T1000 (cell line): ENCODE data around the gene EFCAB6.

Source experiments
- DNase-seq: peaks from one replicate; lab custom pipeline; 2025; ENCODE audit warnings: mixed read lengths; lab: John Stamatoyannopoulos, UW

EFCAB6 gene

DNA sequence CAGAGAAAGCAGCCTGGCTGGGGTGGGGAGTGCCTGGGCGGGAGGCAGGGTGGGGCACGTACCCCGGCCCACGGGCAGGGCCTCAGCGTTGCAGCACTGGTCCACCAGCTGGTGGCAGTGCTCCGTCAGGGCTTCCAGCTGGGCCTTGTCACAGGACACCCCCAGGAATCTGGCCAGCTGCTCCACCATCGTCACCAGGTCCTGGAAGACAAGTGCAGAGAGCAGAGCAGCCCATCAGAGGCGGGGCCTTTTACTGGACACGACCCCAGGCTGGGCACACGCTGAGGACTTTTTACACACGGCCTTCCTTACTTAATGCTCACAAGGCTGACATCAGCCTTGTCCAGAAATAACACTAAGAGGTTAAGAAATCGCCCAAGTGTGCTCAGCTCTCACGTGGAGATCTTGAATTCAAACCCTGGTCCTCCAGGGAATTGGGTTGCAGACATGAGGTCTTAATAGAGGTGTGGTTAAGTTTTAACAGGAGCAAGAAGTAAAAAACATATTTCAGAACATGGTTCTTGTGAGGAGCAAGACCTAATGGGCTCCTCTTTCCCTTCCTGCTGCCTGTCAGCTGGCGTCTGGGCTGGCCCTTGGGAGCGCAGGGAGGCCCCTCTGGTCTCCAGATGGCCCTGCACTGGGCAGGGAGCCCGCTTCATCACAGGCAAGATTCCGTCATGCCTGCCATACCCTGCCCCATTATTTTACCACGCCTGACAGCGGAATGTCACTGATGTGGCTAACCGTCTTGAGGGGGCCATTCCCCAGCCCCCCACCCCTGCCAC, 17.1 kb upstream of the EFCAB6 start:
- DNase-seq: no peak

DNA sequence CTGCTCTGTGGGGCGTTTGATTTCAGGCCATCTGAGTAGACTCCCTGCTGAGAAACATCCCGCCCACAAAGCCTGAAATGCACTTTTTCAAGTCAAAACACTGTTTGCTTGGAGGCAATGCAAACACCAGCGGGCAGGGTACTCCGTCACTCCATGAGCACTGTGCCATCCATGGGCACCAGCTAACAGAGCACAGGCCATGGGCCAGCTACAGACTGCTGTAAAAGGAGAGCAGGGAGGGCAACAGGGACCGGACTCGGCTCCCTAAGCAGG, 16.6 kb upstream of the EFCAB6 start:
- DNase-seq: no peak

DNA sequence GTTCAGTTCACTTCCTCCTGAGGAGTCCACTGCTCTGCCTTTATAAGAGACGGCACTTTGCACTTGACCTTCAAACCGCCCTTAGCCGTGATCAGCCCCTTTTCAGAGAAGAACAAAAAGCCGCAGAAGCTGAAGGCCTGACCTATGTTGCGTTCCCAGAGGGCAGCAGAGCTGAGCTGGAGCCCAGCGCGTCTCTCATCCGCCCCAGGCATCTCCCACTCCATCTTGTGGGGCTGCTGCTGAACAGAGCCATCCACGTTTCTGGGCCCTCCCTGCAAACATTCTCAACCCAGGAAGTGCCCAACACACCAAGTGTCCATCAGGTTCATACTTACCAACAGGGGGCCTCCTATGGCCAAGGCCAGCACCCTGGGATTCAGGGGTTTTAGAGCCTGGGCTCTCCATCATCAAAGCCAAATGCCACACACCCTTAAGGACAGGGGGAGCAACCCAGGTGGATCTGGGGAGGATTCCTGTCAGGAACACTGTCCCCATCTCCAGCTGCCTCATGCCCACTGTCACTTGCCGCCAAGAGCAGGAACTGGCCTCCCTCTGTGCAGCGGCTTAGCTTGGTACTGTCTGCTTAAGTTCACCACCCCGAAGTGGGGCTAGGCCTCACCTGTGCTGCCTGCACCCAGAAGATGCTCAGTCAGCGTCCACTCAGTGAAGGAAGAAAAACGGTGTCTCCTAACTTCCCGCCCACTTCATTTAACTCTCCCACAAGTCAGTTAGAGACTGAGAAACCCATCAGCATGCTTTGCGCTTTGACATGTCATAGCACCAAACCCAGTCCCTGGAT, 16.0 kb upstream of the EFCAB6 start:
- no peak for DNase-seq

DNA sequence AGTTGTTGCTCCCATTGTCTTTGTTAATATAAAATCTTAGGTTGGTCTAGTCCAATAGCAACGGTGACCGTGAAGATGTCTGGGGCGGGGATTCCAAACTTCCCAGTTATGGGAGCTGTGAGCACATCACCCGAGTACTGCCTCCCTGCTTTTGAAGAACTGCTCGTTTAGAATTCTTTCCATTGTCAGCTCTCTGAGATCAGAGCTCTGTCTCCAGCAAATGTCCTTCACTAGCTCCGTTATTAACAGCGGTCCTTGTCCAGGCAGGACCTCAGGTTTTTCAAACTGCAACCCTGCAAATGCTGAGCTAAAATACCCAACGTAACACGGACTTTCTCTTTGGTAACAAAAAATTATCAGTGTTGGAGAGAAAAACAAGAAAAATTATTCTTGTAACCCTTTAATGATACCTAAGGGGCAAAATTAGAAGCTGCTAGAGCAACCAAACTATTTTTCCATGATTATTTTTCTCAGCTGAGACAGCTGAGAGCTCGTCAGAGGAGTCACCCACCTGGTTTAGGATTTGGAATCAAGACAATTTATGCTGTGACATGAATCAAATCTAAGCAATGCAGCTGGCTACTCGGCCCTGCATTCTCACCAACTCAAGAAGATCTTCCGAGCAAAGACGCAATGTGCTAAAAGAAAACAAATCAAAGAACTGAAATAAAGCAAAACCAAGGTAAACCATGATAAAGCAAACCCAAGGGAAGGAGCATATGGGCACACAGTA, 15.1 kb upstream of the EFCAB6 start:
- no peak for DNase-seq

DNA sequence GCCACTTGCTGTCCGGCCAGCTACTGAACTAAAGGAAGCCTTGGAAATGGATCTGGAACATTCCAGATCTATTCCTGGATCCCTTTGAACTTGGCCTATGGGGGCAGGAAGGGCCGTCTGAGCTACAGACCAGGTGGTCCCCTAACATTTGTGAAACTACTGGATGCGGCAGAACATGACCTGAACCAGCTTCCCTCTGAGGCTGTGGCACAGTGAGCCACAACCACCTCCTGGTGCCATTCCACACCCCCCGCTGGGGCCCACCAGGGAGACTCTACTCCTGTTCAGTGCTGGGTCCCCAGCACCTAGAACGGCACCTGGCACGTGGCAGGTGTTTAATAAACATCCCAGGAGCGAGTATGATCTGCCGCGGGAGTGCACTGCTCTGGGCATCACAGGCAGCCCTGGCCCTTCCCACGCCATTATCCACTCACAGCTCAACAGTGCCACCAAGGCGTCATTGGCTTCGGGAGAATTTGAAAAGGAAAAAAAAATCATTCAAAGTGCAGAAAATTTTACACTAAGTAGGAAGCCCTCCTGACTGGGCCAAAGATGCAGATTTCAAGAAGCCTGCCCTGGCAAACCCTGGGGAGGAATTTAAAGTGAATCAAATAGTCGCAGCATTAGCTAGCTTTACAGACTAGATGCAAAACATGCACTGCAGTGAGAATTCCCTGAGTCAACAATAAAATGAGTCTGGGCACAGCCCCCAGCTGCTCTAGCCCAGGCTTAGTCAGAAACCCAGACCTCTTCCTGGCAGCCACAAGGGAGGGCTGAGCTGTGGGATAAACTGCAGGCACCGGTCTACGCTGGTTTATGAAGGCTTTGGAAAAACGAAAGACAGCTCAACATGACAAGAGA, 14.3 kb upstream of the EFCAB6 start:
- no peak for DNase-seq

DNA sequence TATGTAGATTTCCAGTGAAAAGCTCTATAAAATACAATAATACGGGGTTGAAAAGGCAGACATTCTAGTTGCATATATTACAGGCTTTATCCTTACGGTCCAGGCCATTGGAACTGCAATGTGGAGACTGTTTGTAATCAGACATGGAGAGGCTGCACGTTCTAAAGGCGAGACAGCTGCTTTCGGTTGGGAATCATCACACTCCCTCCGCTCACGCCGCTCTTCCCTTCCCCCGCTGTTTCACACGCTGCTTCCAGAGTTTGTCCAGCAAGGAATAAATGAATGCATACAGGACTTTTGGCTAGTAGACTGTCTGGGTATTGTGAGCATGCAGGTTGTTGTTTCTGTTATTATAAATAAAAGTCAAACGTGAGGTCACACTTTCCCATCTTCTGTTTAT, 13.5 kb upstream of the EFCAB6 start:
- DNase-seq: no peak

DNA sequence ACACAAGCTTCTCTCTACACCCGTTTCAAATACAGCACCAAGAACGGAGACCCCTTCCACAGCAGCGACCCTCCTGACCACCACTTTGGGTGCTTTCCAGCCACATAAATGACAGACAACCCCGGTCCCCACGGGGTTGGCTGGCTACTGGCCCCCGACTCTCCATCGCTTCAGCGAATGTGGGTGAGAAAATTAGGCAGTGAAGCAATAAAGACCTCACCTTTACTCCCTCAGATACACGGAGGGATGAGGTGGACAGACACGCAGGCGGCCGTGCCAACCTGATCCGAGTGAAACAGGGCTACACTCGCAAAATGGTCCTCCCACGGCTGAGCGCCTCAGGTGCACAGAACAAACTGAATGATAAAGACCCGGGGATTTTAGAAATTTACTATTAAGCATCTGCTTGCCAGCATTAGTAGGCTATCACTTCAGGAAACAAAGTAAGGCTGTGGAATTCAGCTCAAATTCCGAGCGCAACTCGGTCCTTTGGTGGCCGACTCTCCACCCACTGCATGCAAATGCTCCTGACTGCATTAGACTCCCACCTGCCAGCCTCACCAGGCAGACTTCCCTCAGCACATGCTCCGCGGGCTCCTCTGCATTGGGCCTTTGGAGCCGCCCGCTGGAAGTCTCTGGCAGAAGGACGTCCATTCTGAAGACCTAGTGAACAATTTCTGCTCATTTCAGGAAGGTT, 12.8 kb upstream of the EFCAB6 start:
- no peak for DNase-seq

DNA sequence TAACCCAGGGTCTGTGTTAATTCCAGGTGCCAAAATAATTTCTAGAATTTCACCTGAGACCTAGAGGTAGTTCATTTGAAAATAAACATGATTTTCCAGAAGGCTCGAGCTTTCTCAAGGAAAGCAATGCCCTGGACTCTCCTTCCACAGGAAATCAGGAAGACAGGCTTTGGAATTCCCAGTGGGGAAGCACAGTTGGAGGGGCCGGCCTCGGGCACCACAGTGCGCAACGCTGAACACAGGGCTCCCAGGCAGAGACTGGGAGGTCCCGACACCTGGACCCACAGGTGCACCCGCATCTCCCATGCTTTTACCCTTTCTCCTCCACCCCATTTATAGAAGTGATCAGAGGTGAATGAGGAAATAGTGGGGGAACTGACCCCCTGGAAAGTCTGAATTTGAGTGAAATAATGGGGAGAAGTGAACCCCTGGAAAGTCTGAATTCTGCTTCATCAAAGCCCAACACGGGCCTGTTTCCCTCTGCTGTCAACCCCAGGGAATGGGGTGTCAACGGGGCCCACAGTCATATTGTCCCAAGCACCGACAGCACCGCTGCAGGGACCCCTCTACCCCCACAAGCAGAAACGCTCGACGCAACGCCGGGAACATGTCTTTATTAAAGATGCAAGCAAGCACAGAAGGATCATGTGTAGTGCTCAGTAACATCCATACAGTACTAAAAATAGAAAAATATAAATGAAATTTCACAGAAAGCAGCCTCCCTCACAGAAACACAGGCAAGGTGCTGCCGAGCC, 12.0 kb upstream of the EFCAB6 start:
- no peak for DNase-seq

DNA sequence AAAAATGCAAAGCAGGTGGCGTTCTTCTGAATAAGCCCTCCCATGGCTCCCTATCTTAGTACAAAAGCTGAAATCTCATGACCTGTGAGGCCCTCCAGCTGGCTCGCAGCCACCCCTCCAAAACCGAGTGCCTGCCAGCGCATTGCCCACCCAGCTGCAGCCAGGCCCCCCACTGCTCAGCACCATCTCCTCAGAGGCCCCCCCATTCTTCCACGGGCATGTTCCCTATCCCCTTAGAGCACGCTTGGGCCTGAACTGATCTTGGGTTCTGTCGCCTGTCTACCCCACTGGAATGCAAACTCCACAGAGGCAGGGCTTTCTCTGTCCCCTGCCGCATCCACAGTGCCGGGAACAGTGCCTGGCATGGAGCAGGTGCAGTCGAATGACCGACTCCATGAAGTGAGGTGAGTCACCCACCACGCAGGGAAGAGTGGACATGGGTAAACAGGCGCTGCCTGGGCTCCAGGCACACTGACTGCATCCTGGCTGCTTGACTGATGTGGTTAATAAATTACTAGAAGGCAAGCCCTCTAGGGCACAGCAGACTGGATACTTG, 11.3 kb upstream of the EFCAB6 start:
- DNase-seq: no peak

DNA sequence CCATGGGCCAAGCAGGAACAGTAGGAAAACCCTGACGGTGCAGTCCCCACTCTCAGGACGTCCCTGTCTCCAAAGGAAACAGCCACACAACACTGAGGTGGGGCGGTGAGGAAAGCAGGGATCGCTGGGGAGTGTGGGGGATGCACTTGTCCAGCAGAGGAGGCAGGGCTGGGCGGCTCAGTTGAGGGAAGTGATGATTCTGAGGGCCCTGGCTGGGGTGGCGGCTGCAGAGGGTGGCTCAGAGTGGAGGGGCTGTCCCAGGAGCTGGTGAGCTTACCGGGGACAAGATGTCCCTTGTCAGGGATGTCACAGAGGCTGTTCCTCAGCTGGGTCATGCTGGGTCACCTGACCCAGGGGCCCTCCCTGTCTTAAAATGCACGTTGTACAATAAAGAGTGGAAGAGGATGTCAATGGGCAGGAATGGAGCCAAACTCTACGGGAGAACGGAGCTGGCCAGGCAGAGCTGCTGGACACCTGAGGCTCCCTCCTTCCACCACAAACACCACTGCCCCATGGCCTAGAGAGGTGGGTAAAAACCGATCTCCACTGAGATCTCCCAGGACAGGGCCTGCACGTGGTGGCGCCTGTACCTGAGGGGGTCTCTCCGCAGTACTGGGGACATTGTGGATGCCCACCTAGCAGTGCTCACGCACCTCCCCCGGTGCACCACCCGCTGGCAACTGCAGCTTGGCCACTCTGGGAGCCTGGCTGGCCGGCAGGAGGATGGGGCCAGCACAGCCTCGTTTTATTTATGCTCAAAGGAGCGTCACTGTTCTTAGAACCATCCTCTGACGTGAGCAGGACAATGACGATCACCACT, 9.7 kb upstream of the EFCAB6 start:
- no peak for DNase-seq

DNA sequence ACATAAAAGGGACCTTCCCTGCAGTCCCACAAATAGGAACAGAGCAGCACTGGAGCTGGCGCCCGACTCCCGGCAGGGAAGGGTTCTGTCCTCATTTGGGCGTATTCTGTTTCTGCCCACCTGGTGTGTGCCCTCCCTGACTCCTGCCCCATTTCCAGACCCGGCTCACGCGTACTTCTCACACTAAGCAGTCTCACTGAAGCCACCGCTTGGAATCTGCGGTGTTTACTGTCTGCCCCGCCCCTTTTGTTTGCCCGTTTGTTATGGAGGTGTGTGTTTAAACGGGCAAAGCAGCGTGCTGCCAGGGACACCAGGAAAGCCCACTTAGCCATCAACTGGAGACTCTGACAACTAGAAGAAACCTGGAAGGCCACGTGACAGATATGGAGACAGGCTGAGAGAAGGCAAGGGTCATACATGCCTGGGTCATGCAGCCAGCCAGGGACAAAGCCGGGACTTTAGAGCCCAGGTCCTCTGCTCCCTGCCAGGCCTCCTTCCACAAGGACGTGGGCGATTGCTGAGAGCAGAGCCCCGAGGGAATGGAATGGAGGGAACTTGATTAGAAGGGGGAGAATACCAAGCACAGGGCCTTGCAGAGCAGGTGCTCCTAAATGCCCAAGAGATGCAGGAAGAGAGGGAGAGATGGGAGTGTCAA, 8.7 kb upstream of the EFCAB6 start:
- no peak for DNase-seq

DNA sequence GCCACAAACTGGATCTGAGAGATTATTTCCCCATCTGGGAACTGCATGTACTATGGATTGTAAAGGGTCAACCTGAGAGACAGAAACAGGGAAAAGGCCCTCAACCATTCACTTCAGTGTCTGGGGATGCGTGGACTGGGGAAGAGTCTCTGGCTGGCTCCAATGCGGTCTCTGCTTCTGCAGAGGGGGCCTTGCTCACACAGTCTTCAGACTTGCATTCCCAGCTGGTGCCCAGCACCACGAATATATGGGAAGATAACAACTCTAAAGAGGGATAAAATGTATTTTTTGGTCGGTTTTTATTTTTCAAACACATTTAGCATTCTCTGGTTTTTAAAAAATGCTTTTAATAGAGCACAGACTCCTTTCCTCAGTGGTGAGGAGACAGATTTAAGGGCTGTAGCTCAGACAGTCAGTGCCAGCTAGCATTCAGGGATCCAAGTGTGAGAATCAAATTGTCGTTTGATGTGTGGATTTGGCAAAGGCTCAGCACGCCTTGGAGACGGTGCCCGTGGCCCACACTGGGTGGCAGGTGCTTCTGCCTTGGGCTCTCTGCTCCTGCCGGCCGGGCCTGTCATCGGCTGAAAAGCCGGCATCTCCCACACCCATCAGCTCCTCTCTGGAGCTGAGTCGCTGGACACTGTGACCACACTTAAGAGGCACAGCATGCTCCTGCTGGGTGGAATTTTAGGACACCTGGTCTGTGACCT, 8.0 kb upstream of the EFCAB6 start:
- DNase-seq: no peak

DNA sequence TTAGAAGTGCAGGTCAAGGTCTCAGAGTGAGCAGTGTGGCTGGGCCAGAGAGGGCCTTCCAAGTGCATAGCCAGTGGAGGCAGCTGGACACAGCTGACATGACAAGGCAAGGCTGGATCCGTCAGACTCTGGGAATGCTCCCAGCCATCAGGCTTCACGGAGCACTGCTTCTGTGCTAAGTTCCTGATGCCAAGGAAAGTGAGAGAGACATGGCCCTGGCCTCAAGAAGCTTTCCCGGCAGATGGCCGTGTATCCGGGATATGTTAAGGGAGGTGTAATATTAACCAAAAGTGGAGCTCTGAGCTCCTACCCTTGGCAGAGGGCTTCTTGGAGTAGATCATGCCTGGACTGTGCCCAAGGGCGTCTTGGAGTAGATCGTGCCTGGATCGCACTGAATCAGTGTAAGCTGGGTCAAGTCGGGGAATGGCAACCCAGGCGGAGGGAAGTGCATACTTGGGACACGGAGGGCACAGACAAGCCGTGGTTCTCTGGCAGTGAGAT, 7.4 kb upstream of the EFCAB6 start:
- no peak for DNase-seq

DNA sequence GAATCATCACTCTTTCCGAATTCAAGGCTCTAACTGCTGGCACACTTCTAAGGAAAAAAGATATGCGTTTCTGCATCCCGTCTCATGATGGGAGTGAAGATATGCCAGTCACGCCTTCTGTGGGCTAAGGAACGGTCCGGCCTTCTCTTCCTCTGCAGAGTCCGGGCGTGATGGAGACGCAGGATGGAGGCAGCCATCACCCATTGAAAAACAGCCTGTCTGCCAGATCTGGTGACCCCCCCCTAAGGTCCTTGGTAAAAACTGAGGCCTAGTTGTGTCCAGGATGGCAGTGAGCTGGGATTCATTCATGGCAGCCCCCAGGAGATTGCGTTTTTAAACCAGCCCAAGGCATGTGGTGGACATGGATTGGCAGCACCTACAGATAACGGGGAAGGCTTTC, 6.9 kb upstream of the EFCAB6 start:
- DNase-seq: no peak

DNA sequence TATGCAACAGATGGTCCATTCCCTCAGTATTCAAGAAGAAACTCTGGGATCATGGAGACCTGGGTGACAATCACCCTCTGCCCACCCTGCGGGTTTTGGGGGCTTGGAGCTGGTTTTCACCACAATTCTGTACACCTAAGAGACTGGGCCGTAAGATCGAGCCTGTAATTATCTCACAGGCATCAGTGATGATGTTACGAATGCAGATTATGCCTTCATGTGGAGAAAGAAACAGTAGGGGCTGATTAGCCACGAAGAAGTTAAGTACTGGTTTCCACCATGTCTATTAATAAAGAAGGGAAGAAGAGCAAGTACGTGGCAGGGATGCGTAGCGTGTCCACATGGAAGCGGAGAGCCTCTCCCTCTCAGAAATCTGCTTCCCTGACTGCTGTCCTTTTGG, 5.3 kb upstream of the EFCAB6 start:
- DNase-seq: no peak

DNA sequence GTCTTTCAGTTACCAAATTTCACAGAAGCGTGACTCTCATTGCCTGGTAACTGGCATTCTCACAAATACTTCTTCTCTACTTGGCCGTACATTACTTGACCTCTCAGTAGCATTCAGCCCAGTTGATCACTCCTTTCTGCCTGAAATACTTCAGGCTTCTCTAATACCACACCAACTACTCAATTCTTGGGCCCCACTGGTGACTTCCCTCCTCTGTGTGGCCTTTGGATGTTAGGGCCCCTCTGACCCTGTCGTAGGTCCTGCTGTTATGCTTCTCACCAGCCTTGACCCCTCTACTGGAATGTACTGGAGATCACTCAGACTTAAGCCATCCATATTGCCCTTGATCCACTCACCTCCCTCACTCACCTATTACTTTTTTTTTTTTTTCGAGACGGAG, 2.2 kb upstream of the EFCAB6 start:
- DNase-seq: no peak

DNA sequence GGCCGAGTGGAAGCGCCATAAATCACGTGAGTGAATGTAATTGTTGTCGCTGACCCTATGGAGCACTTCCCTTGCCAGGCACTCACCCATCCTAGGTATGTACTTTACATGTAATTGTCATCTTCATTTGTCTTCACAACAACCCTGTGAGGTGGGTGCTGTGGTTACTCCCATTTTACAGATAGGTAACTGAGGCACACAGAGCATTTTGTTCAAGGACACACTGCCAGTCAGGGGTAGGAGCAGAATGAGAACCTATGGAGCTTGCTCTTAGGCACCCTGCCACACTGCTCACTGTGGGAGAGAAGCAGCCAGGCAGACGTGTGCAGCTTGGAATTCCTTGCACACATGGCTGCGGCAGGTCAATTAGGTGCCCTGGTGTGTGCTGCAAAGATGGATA, 785 bp upstream of the EFCAB6 start:
- no peak for DNase-seq

DNA sequence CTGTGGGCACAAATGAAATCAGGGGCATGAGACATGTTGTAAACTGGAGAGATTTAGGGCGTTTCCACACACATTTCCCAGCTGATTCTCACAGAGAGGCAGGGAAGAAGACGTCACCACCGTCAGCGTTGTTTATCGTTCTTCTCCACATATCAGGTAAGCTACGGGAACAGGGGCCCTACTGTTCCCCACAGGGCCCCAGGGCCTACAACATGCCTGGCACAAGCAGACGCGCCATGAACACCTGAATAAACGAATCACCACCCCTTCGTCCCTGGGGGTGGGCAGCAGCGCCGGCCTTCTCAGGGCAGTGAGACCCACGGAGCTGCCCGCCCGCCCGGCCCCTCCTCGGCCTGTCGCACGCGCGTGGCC, 342 bp downstream of the EFCAB6 start:
- no peak for DNase-seq
